ENCODE measurements around the gene DMPK. TPM values are rescaled to one million over a fixed set of nuclear protein-coding genes. Genes with fewer than 3 reads are reported as not detected.

DMPK gene
- total RNA-seq, 2 donors from 2014 or later = 30.6 to 36.0 TPM

DNA sequence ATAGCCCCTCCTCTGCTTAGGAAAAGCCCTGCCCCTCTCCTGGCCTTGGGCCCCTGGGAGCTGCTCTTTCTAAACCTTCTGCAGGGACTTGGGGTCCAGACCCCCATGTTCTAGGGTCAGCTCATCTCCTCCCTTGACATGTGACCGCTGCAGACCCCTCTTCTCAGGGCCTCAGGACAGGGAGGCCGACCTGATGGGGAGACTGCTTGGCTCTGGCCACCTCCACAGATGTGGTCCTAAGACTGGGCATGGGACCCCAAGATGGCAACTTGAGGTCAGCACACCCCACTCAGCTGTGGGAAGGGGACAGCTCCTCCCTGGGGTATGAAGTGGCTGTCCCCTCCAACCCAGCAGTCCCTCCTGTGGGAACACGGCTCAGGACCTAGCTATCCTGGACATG, 9.4 kb downstream of the DMPK start:
- H3K27me3 ChIP-seq = no peaks in the 10 kb centered on the region
- no peak for DNase-seq
- no peak overlapping the region for H3K4me3 ChIP-seq
- H3K9ac ChIP-seq (ENCODE audit: low read depth in 2 of 2, low read length in 2 of 2) = peak overlapping the region in 1 of 2 donors; percentile 75
- TF ChIP-seq, protein P1, sequence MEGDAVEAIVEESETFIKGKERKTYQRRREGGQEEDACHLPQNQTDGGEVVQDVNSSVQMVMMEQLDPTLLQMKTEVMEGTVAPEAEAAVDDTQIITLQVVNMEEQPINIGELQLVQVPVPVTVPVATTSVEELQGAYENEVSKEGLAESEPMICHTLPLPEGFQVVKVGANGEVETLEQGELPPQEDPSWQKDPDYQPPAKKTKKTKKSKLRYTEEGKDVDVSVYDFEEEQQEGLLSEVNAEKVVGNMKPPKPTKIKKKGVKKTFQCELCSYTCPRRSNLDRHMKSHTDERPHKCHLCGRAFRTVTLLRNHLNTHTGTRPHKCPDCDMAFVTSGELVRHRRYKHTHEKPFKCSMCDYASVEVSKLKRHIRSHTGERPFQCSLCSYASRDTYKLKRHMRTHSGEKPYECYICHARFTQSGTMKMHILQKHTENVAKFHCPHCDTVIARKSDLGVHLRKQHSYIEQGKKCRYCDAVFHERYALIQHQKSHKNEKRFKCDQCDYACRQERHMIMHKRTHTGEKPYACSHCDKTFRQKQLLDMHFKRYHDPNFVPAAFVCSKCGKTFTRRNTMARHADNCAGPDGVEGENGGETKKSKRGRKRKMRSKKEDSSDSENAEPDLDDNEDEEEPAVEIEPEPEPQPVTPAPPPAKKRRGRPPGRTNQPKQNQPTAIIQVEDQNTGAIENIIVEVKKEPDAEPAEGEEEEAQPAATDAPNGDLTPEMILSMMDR (IDR thresholded peaks at IDR 0.05) = no peak
- no peaks in the 10 kb centered on the region for H3K4me1 ChIP-seq
- H3K36me3 ChIP-seq = no peaks in the 10 kb centered on the region
- intact Hi-C loops (cut with DNase I) = no loop called here
- no peaks in the 10 kb centered on the region for H3K9me3 ChIP-seq
- no peak overlapping the region for H3K27ac ChIP-seq

DNA sequence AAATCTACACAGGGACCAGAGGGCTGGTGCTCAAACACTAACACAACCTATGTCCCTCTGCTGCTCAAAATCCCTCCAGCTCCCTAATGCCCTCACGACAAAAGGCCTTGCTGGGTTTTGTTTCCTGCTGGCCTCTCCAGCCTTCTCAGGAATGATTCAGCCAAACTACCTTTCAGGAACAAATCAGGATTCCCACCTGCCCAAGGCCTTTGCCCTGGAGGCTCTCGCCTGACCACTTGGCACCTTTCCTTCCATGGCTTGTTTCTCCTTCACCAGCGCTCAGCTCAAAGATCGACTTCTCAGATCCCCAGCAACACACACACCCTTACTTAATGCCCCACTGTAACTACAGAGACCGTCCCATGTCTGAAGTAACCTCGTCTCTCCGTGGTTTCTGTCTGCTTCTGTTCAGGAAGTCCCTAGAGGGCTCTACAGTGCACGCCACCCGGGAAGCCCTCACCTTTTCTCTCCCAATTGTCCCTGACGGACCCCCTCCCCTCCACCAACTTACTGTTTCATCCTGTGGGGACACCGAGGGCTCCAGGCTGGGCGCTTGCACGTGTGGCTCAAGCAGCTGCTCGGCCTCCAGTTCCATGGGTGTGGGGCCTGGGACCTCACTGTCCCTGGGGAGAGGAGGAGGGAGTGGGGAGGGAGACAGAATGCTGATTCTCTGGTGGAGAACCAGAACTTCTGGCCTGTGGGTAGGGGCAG, 10.0 kb downstream of the DMPK start:
- no peak overlapping the region for H3K27ac ChIP-seq
- DNase-seq = peak; percentile 25
- H3K36me3 ChIP-seq = no peaks in the 10 kb centered on the region
- TF ChIP-seq, protein P1 (IDR thresholded peaks at IDR 0.05) = no peak
- no peaks in the 10 kb centered on the region for H3K9me3 ChIP-seq
- no peaks in the 10 kb centered on the region for H3K27me3 ChIP-seq
- intact Hi-C loops (cut with DNase I) = no loop called here
- no peak overlapping the region for H3K4me3 ChIP-seq
- H3K4me1 ChIP-seq = no peaks in the 10 kb centered on the region
- peak overlapping the region; percentile 60 to 75 for H3K9ac ChIP-seq (ENCODE audit: low read depth in 2 of 2, low read length in 2 of 2)

DNA sequence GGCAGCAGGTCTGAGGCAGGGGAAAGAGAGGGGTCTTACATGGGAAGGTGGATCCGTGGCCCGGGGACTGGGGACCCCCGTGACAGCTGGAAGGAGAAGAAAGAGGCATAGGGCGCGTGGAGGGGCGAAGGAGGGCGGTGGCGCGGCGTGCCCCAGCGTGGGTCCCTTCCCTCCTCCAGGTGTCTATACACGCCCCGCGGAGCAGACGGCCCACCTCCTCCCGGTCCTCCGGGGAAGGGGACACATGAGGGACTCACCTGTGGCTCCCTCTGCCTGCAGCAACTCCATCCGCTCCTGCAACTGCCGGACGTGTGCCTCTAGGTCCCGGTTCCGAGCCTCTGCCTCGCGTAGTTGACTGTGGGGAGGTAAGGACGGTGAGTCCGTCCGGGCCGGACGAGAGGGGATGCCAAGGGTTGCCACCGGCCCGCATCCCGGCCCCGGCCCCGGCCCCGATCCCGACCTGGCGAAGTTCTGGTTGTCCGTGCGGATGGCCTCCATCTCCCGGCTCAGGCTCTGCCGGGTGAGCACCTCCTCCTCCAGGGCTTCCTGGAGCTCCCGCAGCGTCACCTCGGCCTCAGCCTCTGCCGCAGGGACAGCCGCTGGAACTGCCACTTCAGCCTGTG, 10.9 kb downstream of the DMPK start:
- H3K4me1 ChIP-seq = peaks cover 2% of the 10 kb centered on the region
- H3K4me3 ChIP-seq = no peak overlapping the region
- intact Hi-C loops (cut with DNase I) = no loop called here
- no peaks in the 10 kb centered on the region for H3K9me3 ChIP-seq
- TF ChIP-seq, protein P1 (IDR thresholded peaks at IDR 0.05) = no peak
- H3K27ac ChIP-seq = no peak overlapping the region
- peak; percentile 35 for DNase-seq
- peak overlapping the region; percentile 73 to 75 for H3K9ac ChIP-seq (ENCODE audit: low read depth in 2 of 2, low read length in 2 of 2)
- H3K27me3 ChIP-seq = no peaks in the 10 kb centered on the region
- no peaks in the 10 kb centered on the region for H3K36me3 ChIP-seq

- Histone ChIP-seq H3K27ac (peak overlapping the region; percentile 97), H3K9me3 (no peaks in the 10 kb centered on the region), H3K9ac (ENCODE audit: low read depth in 2 of 2, low read length in 2 of 2) (peak overlapping the region; percentile 73 to 94), H3K4me1 (peaks cover 8% of the 10 kb centered on the region), H3K4me3 (peak overlapping the region; percentile 77), H3K27me3 (no peaks in the 10 kb centered on the region), H3K36me3 (no peaks in the 10 kb centered on the region)
- DNase-seq = peak; percentile 97
- TF ChIP-seq, protein P1 (IDR thresholded peaks at IDR 0.05) = peak; percentile 96
- intact Hi-C loops (cut with DNase I) = no loop called here
These were observed 11.8 kb downstream of the DMPK start for GRCh38 chr19:45770192-45771101.

GRCh38 chr19:45769821-45770191, 12.5 kb downstream of the DMPK start:
- TF ChIP-seq, protein P1 (IDR thresholded peaks at IDR 0.05) = no peak
- H3K9ac ChIP-seq (ENCODE audit: low read depth in 2 of 2, low read length in 2 of 2) = peak overlapping the region; percentile 63 to 94
- no peaks in the 10 kb centered on the region for H3K9me3 ChIP-seq
- peak; percentile 68 for DNase-seq
- no peaks in the 10 kb centered on the region for H3K36me3 ChIP-seq
- peak overlapping the region; percentile 77 for H3K4me3 ChIP-seq
- intact Hi-C loops (cut with DNase I) = loop anchor here (5.0 kb wide), 2 partner anchors 53 to 78 kb away; partner anchors contain the start of genes QPCTL and SNRPD2
- H3K4me1 ChIP-seq = peaks cover 8% of the 10 kb centered on the region
- peak overlapping the region; percentile 97 for H3K27ac ChIP-seq
- no peaks in the 10 kb centered on the region for H3K27me3 ChIP-seq
